ENCODE data around the gene SHC2. TPM values are rescaled to one million over a fixed set of nuclear protein-coding genes. Genes with fewer than 3 reads are reported as not detected.
A peak's percentile ranks its signal among the peaks of the same experiment; 100 is the strongest.
"Not testable (repeated sequence)": the region's sequence is repeated elsewhere in the genome, so short reads cannot be mapped to it uniquely, and the experiment has no call there.

Gene SHC2
- total RNA-seq, 2 donors from 2014 or later, result 2.7 to 9.5 TPM

- no peak overlapping the region for H3K4me3 ChIP-seq
- H3K27ac ChIP-seq, result no peak overlapping the region
- DNase-seq, result no peak
- H3K36me3 ChIP-seq, result no peaks in the 10 kb centered on the region
- H3K4me1 ChIP-seq, result no peaks in the 10 kb centered on the region
- no peaks in the 10 kb centered on the region for H3K27me3 ChIP-seq
- H3K9ac ChIP-seq (ENCODE audit: low read depth in 2 of 2, low read length in 2 of 2), result no peak overlapping the region
- intact Hi-C loops (cut with DNase I), result no loop called here
- no peaks in the 10 kb centered on the region for H3K9me3 ChIP-seq
- TF ChIP-seq, protein P1, sequence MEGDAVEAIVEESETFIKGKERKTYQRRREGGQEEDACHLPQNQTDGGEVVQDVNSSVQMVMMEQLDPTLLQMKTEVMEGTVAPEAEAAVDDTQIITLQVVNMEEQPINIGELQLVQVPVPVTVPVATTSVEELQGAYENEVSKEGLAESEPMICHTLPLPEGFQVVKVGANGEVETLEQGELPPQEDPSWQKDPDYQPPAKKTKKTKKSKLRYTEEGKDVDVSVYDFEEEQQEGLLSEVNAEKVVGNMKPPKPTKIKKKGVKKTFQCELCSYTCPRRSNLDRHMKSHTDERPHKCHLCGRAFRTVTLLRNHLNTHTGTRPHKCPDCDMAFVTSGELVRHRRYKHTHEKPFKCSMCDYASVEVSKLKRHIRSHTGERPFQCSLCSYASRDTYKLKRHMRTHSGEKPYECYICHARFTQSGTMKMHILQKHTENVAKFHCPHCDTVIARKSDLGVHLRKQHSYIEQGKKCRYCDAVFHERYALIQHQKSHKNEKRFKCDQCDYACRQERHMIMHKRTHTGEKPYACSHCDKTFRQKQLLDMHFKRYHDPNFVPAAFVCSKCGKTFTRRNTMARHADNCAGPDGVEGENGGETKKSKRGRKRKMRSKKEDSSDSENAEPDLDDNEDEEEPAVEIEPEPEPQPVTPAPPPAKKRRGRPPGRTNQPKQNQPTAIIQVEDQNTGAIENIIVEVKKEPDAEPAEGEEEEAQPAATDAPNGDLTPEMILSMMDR (IDR thresholded peaks at IDR 0.05), result no peak
Measured at GRCh38 chr19:452829-453228, 8.0 kb downstream of the SHC2 start.

GRCh38 chr19:450912-451481 lies 9.8 kb downstream of the SHC2 start:
- H3K36me3 ChIP-seq; H3K4me1 ChIP-seq; H3K9me3 ChIP-seq; intact Hi-C loops (cut with DNase I); H3K4me3 ChIP-seq; H3K9ac ChIP-seq (ENCODE audit: low read depth in 2 of 2, low read length in 2 of 2); H3K27ac ChIP-seq; DNase-seq; H3K27me3 ChIP-seq: not testable (repeated sequence)

DNA sequence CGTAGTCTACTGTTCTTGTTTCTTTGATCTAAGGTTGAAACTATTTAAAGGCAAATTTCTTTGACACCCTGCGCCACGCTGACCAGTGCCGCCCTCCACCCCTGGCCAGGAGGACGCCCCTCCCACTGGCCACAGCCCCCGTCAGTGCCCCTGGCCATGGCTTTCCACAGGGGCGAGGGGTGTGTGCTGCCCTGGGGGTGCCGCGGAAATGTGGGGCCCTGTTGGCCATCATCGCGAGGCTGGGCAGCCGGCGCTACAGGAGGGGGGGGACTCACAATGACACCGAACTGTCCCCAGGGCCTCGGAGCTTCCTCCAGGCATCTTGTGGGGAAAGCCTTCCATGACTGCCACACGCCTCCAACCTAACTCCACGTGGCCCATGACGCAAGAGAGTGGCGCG lies 10.9 kb downstream of the SHC2 start:
- Histone ChIP-seq H3K4me1 (no peaks in the 10 kb centered on the region), H3K27ac (no peak overlapping the region), H3K9me3 (no peaks in the 10 kb centered on the region), H3K9ac (ENCODE audit: low read depth in 2 of 2, low read length in 2 of 2) (no peak overlapping the region), H3K4me3 (no peak overlapping the region), H3K36me3 (no peaks in the 10 kb centered on the region), H3K27me3 (no peaks in the 10 kb centered on the region)
- intact Hi-C loops (cut with DNase I), result no loop called here
- DNase-seq, result no peak
- TF ChIP-seq, protein P1 (IDR thresholded peaks at IDR 0.05), result no peak

DNA sequence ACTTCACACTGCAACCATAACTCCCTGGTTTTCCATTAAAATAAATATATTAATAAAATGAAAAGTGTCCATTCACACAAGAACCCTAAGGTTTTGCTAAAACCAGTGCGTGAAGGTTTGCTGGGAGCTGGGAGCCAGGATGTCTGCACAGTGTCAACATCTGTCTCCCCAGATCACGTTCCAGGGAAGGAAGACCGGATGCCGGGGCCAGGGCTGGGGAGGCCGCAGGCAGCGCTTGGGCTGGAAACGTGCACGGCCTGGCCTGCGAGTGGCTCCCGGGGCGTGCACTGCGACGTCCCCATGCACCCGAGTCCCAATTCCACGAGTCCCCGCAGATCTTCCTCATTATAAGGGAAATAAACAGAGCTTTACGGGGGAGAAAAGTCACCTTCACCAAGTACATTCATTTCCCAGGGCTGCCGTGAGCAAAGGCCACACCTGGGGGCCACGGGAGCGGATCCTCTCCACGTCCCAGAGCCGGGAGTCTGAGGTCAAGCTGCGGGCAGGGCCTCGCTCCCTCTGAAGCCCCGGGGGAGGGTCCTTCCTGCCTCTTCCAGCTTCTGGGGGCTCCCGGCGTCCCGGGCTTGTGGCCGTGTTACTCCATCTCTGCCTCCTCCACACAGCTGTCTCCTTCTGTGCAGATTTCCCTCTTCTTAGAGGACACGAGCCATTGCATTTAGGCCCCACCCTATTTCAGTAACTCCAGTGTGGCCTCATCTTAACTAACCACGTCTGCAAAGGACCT lies 12.8 kb downstream of the SHC2 start:
- Histone ChIP-seq H3K27me3 (no peaks in the 10 kb centered on the region), H3K36me3 (no peaks in the 10 kb centered on the region), H3K9me3 (no peaks in the 10 kb centered on the region), H3K4me1 (no peaks in the 10 kb centered on the region), H3K27ac (no peak overlapping the region), H3K9ac (ENCODE audit: low read depth in 2 of 2, low read length in 2 of 2) (peak overlapping the region in 1 of 2 donors; percentile 12), H3K4me3 (no peak overlapping the region)
- no peak for DNase-seq
- TF ChIP-seq, protein P1 (IDR thresholded peaks at IDR 0.05), result no peak
- intact Hi-C loops (cut with DNase I), result no loop called here

GRCh38 chr19:447064-447426 lies 13.8 kb downstream of the SHC2 start:
- H3K9ac ChIP-seq (ENCODE audit: low read depth in 2 of 2, low read length in 2 of 2), result no peak overlapping the region
- no peaks in the 10 kb centered on the region for H3K4me1 ChIP-seq
- H3K4me3 ChIP-seq, result no peak overlapping the region
- no peaks in the 10 kb centered on the region for H3K9me3 ChIP-seq
- intact Hi-C loops (cut with DNase I), result no loop called here
- no peaks in the 10 kb centered on the region for H3K27me3 ChIP-seq
- TF ChIP-seq, protein P1 (IDR thresholded peaks at IDR 0.05), result no peak
- no peak for DNase-seq
- H3K36me3 ChIP-seq, result no peaks in the 10 kb centered on the region
- H3K27ac ChIP-seq, result no peak overlapping the region

GRCh38 chr19:444677-445210 lies 16.1 kb downstream of the SHC2 start:
- Histone ChIP-seq H3K9ac (ENCODE audit: low read depth in 2 of 2, low read length in 2 of 2) (no peak overlapping the region), H3K4me1 (no peaks in the 10 kb centered on the region), H3K9me3 (no peaks in the 10 kb centered on the region), H3K27me3 (no peaks in the 10 kb centered on the region), H3K4me3 (no peak overlapping the region), H3K27ac (no peak overlapping the region), H3K36me3 (no peaks in the 10 kb centered on the region)
- intact Hi-C loops (cut with DNase I), result no loop called here
- DNase-seq, result no peak
- TF ChIP-seq, protein P1 (IDR thresholded peaks at IDR 0.05), result no peak
